Measurements from ENCODE around the gene ULBP2.
A peak's percentile ranks its signal among the peaks of the same experiment; 100 is the strongest.
"Not testable (repeated sequence)": the region's sequence is repeated elsewhere in the genome, so short reads cannot be mapped to it uniquely, and the experiment has no call there.

ULBP2 gene

GRCh38 chr6:149923327-149923986 is 18.4 kb upstream of the ULBP2 start:
- no peak for DNase-seq (ENCODE audit: extremely low spot score)
- TF ChIP-seq CTCF (IDR thresholded peaks at IDR 0.05; ENCODE audit: control extremely low read depth, extremely low read depth, low read depth, missing control alignments): no peak
- ChIA-PET POLR2A (no interaction called here), CTCF (interaction anchor here (1.3 to 2.9 kb wide), 3 partner anchors 11 to 89 kb away, joined by 3 to 12 read pairs (median 5); no protein-coding TSS in a partner anchor)

DNA sequence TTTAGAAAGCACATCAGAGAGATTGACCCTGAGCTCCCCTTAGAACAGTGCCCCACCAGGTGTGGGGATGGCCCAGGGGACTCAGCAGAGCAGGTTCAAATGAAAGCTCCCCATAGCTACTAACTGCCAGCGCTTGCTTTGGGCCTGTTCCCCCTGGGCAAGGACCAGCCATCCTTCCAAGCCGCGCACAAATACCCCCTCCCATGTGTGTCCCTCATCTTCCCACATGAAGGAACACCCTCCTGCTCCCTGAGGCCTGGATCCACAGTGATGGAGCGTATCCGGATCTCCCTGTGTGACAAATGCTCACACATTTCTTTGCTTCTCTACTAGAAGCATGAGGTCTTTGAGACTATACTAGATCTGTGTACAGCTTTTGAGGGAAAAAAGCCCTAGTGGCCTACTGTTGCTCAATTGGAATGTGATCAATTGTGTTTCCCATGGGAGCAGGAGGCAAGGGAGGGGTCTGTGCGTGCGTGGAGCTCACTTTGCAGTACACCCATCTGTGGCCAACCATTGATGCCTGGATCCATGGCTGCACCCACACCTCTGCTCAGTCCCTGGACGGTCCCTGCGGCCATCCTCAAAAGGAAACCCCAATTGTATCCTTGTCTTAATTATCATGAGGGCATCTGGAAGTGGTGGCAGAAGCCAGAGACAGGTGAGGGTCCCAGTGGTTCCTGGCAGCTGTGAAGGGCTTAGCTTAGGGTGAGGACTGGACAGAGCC is 17.4 kb upstream of the ULBP2 start:
- ChIA-PET POLR2A (no interaction called here), CTCF (interaction anchor here (1.1 to 2.9 kb wide), 6 partner anchors 9 to 471 kb away, joined by 3 to 12 read pairs (median 4); no protein-coding TSS in a partner anchor)
- no peak for TF ChIP-seq CTCF (IDR thresholded peaks at IDR 0.05; ENCODE audit: control extremely low read depth, extremely low read depth, low read depth, missing control alignments)

GRCh38 chr6:149924933-149925252 is 16.9 kb upstream of the ULBP2 start:
- ChIA-PET POLR2A (no interaction called here), CTCF (interaction anchor here (1.1 to 2.9 kb wide), 5 partner anchors 8 to 470 kb away, joined by 3 to 12 read pairs (median 5); no protein-coding TSS in a partner anchor)
- no peak for TF ChIP-seq CTCF (IDR thresholded peaks at IDR 0.05; ENCODE audit: control extremely low read depth, extremely low read depth, low read depth, missing control alignments)

More for the DNA sequence above, 17.4 kb upstream of the ULBP2 start:
- no peak for DNase-seq (ENCODE audit: extremely low spot score)

GRCh38 chr6:149925253-149925973 is 16.4 kb upstream of the ULBP2 start:
- TF ChIP-seq CTCF (IDR thresholded peaks at IDR 0.05; ENCODE audit: control extremely low read depth, extremely low read depth, low read depth, missing control alignments): no peak
- ChIA-PET CTCF (interaction anchor here (1.1 to 2.9 kb wide), 4 partner anchors 8 to 470 kb away, joined by 3 to 12 read pairs (median 4); no protein-coding TSS in a partner anchor), POLR2A (interaction anchor here (0.6 kb wide), 1 partner anchor 359 kb away, joined by 7 read pairs; the partner anchor contains the start of gene GINM1)
- DNase-seq (ENCODE audit: extremely low spot score): no peak

More at GRCh38 chr6:149924933-149925252, 16.9 kb upstream of the ULBP2 start:
- DNase-seq (ENCODE audit: extremely low spot score): no peak

- ChIA-PET POLR2A (interaction anchor here (0.6 kb wide), 1 partner anchor 360 kb away, joined by 7 read pairs; the partner anchor contains the start of gene GINM1), CTCF (interaction anchor here (1.1 to 2.9 kb wide), 3 partner anchors 7 to 469 kb away, joined by 3 to 12 read pairs (median 3); no protein-coding TSS in a partner anchor)
- no peak for DNase-seq (ENCODE audit: extremely low spot score)
- TF ChIP-seq CTCF (IDR thresholded peaks at IDR 0.05; ENCODE audit: control extremely low read depth, extremely low read depth, low read depth, missing control alignments): peak; percentile 62
Measured at GRCh38 chr6:149925974-149926777, 15.6 kb upstream of the ULBP2 start.

DNA sequence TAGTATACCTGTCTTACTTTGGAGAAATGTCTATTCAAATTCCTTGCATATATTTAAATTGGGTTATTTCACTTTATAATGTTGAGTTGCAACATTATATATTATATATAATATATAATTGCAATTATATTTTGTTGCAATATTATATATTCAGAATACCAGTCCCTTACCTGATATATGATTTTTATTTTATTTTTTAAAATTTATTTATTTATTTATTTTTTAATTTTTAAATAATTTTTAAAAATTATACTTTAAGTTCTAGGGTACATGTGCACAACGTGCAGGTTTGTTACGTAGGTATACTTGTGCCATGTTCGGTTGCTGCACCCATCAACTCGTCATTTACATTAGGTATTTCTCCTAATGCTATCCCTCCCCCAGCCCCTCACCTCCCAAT is 14.8 kb upstream of the ULBP2 start:
- POLR2A ChIA-PET; CTCF ChIA-PET; DNase-seq (ENCODE audit: extremely low spot score): not testable (repeated sequence)
